HG02938 (cell line): ENCODE results near the gene SH3D21.
A peak's percentile ranks its signal among the peaks of the same experiment; 100 is the strongest.

Source experiments
- ATAC-seq: cut with Tn5 transposase; IDR thresholded peaks from one replicate; pipeline ENCODE4 v1.9.1; 2021; ENCODE audit warnings: mild to moderate bottlenecking, moderate library complexity; ENCODE audit not compliant: unreplicated experiment

The SH3D21 gene

GRCh38 chr1:36306210-36306901 is at the start of gene SH3D21:
SH3D21 (plus strand) TSS chr1:36306368; CDS start chr1:36306421, 53 bp downstream.
- peak; percentile 47 for ATAC-seq

- ATAC-seq: no peak
Measured at GRCh38 chr1:36256558-36257374, 49.4 kb upstream of the SH3D21 start.

- ATAC-seq: no peak
Measured at GRCh38 chr1:36257375-36257767, 48.8 kb upstream of the SH3D21 start.

- no peak for ATAC-seq
Measured at GRCh38 chr1:36258960-36259344, 47.2 kb upstream of the SH3D21 start.

- no peak for ATAC-seq
Measured at GRCh38 chr1:36268981-36269380, 37.2 kb upstream of the SH3D21 start.

GRCh38 chr1:36269408-36269838 is 36.7 kb upstream of the SH3D21 start:
- ATAC-seq: no peak

GRCh38 chr1:36273024-36273423 is 33.1 kb upstream of the SH3D21 start:
- no peak for ATAC-seq

GRCh38 chr1:36274201-36274600 is 32.0 kb upstream of the SH3D21 start:
- no peak for ATAC-seq

GRCh38 chr1:36276688-36277087 is 29.5 kb upstream of the SH3D21 start:
- no peak for ATAC-seq

GRCh38 chr1:36279110-36279788 is 26.9 kb upstream of the SH3D21 start:
- no peak for ATAC-seq

- no peak for ATAC-seq
Measured at GRCh38 chr1:36279789-36280296, 26.3 kb upstream of the SH3D21 start.

- no peak for ATAC-seq
Measured at GRCh38 chr1:36284061-36284460, 22.1 kb upstream of the SH3D21 start.

- no peak for ATAC-seq
Measured at GRCh38 chr1:36284517-36284916, 21.7 kb upstream of the SH3D21 start.

- no peak for ATAC-seq
Measured at GRCh38 chr1:36285443-36286101, 20.6 kb upstream of the SH3D21 start.

- ATAC-seq: no peak
Measured at GRCh38 chr1:36286802-36287201, 19.4 kb upstream of the SH3D21 start.

- no peak for ATAC-seq
Measured at GRCh38 chr1:36287595-36287994, 18.6 kb upstream of the SH3D21 start.

GRCh38 chr1:36295390-36295789 is 10.8 kb upstream of the SH3D21 start:
- ATAC-seq: no peak

GRCh38 chr1:36297062-36297461 is 9.1 kb upstream of the SH3D21 start:
- no peak for ATAC-seq

- no peak for ATAC-seq
Measured at GRCh38 chr1:36298640-36299039, 7.5 kb upstream of the SH3D21 start.

- ATAC-seq: no peak
Measured at GRCh38 chr1:36300526-36300925, 5.6 kb upstream of the SH3D21 start.

- no peak for ATAC-seq
Measured at GRCh38 chr1:36301220-36301619, 4.9 kb upstream of the SH3D21 start.
